ENCODE results near the gene GUCY1B1.

The GUCY1B1 gene

DNA sequence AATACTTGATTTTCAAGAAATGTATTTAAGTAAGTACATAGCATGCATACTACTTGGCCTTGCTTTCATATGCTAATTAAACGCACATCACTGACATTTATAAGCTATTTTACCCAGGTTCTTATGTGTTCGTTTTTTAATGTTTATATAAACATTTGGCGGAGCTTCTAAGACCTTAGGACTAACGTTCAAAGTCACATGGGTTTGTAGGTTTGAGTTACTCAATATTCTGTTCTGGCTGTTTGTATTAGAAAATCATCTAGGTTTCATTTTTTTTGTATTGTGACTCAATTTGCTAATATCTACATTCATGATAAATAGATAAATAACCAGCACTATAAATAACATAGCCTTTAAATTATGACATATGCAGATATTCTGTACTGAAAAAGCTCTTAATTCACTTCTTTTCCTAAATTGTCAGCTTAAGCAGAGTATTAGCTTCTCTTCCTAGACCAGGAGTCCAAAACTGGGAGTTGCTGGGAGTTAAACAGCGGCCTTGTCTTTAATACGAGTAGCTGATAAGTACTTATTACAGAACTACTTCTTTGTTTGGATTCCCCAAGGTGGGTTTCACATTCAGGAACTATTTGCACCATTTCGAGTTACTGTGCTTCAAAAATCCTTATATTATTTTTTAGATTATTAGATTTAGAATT lies 42.0 kb downstream of the GUCY1B1 start:
- DNase-seq, result no peak

DNA sequence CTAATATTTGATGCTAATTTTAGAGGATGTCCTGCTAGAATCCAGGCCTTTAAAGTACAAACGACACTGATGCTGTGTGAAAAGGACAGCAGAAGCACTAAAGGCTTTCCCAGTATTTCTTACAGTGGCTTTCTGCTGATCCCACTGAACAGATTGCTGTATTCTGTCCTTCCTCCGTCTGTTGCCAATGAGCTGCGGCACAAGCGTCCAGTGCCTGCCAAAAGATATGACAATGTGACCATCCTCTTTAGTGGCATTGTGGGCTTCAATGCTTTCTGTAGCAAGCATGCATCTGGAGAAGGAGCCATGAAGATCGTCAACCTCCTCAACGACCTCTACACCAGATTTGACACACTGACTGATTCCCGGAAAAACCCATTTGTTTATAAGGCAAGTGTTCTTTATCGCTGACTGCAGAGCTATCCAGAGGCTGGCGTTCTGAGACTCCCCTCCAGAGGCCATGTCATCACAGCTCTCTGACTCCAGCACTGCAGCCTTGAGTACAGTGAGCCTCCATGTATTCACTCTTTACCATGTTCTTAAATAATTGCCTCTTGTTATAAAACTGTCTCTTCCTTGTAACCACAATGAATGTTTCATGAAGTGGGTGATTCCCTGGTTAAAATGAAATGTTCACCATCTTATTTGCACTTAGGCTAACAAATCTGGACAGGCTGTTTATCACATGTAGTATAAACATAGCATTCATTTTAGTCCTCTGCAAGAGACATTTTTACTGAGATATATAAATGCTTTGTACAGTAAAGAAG lies 43.6 kb downstream of the GUCY1B1 start:
- DNase-seq, result no peak

DNA sequence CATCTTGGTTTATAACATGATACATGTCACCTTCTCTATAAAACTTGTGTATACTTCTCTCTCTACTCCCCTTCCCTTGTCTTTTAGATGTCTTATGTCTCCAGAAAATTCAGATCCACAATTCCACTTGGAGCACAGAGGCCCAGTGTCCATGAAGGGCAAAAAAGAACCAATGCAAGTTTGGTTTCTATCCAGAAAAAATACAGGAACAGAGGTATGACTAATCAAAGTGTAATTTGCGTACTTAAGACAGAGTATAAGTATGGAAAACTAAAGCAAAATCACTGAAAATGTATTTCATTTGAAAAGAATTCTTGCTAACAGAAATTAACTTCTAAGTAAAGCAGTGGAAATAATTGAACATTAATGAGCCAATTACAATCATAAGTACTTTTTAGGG lies 46.2 kb downstream of the GUCY1B1 start:
- no peak for DNase-seq

DNA sequence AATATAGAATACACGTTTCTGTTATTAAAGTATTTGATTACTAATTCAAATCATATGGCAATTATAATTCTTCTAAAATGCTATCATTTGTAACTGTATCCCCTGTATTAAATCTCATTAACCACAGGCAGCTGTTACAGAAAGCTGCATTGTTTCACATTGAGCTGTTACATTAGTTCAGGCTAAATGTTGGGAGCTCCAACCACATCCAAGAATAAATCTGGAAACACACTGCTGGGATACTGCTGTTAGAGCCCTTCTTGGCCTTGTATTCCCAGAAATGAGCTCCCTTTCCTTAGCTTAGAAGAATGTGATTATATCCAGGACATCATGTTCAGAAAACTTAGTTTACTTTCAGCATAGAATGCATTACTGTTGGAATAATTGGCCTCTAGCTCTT lies 48.2 kb downstream of the GUCY1B1 start:
- DNase-seq, result no peak

DNA sequence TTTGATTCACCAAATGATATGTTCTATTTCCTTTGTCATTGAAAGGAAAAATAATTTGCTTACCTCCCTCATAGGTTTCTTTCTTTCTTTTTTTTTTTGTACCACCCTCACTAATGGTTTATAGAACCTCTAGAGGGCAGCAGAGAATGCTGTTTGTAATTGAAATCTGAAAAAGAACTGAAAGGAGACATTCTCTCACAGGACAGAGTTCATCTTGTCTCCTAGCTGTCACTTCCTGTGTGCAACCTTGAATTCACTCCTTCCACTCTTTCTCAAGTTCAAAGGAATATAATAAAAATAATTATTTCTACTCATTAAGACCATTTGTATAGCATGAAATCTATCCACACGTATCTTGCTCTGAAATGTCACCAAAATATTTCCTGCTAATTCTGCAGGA lies 51.0 kb downstream of the GUCY1B1 start:
- DNase-seq, result no peak

DNA sequence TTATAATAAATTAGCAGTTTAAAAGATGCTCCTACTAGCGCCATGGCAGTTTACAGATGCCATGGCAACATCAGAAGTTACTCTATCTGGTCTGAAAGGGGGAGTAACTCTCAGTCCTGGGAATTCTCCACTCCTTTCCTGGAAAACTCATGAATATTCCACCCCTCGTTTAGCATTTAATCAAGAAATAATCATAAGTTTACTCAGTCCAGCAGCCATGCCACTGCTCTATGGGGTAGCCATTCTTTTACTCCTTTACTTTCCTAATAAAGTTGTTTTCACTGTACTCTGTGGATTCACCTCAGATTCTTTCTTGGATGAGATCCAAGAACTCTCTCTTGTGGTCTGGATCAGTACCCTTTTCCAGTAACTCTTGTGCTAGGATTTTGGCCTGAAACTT lies 52.3 kb downstream of the GUCY1B1 start:
- no peak for DNase-seq

DNA sequence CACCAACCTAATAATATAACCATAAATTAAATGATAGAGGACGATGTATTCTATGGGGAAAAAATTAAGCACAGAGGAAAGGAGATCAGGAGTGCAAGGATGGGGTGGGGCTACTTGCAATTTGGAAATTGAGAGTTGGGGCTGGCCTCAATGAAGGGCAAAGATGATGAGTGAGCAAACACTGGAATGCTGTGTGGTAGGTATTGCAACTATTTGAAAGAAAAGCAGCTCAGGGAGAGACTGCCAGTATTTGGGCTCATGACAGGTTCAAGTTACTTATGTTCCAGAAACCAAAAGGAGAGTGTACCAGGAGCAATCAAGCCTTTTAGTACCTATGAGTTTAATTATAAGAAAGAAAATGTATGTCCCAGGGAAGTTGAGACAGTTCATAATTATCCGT lies 59.8 kb downstream of the GUCY1B1 start:
- DNase-seq, result no peak

DNA sequence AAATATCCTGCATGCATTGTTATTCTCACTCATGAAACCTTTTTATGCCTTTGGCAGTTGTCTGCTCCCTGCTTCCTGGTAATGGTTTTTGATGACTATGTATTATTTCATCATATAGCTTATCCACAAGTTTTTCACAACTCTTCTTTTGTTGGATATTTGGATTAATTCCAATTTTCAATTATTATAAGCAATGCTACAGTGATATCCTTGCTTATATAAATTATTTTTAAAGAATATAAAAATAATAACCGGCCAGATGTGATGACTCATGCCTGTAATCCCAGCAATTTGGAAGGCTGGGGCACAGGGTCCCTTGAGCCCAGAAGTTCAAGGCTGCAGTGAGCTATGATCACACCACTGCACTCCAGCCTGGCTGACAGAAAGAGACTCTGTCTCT lies 60.2 kb downstream of the GUCY1B1 start:
- no peak for DNase-seq

DNA sequence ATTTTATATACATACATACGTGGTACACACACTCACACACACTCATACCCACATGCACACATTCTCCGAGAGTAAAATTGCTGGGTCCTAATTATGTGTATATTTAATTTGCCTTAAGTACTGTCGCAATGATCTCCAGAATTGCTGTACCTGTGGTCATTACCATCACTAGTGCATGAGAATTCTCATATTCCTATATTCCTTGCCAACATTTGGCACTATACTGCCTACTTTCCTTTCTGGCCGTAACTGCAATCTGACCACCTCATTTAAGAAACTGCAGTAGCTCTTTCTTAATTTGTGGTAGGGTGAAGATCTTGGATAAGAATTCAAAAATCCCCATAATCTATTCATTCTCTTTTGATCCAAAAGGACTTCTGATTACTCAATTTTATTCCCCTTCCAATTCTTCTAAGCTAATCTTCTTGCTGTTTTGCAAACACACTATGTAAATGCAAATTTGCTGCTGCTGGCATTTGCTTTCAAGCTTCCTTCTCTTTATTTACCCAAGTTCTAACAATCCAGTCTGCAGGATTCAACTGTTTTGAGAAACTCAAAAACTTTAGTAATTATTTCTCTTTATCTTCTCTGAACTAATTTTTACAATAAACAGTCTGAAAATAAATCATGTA lies 62.2 kb downstream of the GUCY1B1 start:
- DNase-seq, result no peak

DNA sequence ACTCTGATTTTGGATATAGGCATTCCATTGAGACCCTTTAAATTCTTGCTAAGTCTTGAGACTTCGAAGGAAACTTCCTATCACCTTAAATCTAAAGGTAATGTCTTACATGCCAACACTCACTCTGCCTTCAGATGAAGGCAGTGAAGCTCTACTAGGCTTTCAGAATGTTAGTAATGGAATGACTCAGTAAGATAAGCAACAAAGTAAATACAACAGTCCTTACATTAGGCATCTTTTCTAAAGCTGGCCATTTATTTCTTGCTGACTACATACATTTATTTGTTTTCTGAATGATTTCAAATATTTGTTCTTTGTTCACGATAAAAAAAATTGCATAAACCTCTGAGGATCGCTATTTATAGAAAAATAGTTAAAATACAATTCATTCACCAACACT lies 63.8 kb downstream of the GUCY1B1 start:
- no peak for DNase-seq

DNA sequence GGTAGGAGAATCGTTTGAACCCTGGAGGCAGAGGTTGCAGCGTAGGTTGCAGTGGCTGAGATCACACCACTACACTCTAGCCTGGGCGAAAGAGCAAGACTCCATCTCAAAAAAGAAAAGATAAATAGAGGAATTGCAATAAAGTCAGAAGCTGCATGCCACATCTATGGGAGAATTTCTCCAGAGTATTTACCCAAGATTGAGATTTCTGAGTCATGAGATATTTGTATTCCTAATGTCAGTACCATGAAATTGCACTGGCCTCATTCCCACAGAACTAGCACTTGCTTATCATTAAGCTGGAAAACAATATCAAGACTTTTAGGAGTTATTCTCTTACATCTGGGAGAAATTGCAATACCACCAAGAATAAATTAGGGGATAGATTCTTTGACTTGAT lies 69.8 kb downstream of the GUCY1B1 start:
- DNase-seq, result no peak

DNA sequence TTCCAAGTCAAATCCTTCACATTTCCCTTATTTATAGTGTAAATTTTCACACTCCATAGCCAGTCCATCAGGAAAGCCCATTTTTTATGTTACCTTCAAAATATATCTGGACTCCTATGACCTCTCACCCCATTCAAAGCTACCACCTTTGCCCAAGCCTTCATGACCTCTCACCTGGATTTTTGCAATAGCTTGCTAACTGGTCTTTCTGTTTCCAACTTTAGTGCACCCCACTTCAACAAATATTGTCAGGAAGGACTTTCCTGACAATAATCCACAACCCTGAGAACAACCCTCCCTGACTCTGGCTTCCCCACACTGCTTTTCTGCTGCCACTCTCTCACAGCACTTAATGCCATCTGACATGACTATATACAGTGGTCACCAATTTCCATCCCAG lies 73.8 kb downstream of the GUCY1B1 start:
- DNase-seq, result no peak

DNA sequence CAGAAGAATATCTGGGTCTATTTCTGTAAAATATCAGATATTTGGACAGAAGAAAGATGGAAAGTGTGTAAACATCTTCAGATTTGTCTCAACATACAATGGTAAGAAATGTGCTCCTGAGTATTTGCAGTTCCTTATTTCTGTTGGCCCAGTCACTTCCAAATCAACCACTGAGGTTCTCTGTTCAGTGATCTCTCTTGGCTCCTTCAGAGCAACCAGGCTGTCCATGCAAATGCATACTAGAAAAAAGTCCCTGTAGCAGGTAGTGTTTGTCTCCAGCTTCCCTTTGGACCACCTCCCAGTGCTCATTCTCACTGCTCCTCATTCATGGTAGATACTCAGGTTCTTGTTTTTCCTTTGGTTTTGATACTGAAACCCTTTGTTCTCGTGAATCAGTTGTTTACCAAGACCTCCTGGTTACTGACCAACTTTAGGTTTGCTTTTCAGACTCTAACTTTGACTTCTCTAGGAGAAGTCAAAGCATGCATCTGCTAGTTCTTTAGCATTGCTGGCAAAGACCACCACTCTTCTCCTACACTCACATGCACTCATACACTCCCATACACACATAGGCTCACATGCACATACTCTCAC lies 78.5 kb downstream of the GUCY1B1 start:
- no peak for DNase-seq

DNA sequence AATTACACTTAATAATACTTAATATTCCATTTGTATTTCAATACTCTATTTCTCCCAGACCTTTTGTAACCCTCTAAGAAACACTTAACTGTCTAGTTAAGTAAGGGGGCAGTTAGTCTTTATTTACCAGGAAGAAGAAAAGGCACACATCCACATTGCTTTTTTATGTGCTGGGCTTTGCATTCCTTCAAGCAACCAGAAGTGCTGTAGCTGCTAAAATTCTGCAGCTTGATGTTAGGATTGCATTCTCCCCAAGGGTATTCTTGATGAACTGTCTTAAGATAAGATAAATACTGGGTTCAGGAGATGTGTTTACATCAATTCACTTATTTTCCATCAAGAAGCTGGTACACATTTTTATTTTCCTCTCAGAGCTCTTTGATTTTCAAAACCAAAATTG lies 83.3 kb downstream of the GUCY1B1 start:
- no peak for DNase-seq

DNA sequence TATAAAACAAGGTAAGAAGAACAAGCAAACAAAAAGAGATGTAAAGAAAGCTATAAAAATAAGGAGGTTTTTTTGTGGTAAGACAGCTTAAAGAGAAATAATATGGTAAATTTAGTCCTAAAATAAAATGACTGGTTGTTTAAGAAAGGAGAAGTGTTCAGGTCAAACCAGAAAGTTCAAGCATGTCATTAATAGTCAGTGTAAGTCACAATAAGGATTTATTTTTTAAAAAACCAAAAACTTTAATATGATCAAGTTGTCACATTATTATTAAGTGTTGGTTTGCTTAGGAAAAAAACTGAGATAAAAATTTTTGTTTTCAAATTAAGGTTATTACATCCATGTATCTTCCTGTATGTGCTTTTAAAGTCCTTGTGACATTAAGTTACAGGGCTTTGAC lies 88.1 kb downstream of the GUCY1B1 start:
- DNase-seq, result no peak

DNA sequence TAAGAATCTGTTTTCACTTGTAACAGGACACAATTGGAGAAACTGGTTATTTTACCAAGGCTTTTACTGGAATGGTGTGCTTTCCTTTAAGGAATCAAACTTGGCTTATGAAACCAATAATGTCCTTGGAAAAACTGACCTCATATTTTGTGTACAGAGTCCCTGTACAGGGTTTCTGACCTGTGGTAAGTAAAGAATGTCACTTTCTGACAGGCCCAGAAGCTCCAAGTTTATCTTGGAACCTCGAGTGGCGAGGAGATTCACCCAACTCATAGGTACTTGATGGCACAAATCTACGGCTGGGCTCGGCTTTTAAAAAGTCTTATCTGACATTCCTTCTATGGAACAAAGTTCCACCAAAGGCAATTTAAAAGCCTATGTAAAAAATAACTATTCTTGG lies 90.2 kb downstream of the GUCY1B1 start:
- no peak for DNase-seq

DNA sequence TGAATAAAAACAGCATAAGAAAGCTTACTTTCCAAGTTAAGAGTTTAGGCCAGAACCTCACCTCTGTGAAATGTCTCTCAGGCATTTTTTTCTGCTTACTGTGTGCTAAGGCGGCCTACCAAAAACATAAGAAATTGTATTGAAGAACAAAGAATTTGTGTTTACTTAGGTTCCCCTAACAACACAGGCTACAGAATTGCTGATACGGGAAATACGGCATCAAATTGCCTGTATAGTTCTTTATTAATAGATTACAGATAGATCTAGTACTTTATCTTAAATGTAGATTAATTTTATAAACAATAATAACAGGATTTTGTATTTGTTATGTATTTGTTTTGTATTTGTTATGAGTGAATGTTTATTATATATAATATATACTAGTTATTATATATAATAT lies 94.4 kb downstream of the GUCY1B1 start:
- DNase-seq, result no peak

DNA sequence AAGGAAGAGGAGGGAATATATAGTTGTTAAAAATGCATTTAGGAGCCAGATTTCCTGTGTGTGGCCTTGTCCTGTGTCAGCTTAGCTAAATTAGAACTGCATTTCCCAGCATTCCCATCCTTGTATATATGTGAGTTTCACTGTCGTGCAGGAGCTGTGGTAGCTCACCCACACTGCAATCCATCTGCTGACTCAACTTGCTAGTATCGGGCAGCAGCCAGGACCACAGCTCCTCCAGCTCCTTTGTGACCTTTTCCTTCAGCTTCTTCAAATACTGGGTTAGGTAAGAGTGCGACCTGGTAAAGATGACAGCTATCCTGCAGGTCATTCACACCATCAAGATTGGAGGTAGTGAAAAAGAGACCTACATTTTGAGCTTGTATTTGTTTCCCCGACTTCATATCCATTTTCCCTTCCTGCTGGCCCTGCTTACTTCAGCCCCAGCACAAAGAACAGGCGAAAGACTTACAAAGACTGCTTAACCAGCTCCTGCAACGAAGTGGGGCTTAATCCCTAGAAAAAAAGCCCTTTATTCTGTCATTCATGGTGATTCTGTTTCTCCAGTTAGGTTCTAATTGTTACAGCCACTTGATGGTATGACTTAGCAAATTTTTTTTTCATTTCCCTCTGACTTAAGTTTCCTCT lies 95.9 kb downstream of the GUCY1B1 start:
- no peak for DNase-seq

DNA sequence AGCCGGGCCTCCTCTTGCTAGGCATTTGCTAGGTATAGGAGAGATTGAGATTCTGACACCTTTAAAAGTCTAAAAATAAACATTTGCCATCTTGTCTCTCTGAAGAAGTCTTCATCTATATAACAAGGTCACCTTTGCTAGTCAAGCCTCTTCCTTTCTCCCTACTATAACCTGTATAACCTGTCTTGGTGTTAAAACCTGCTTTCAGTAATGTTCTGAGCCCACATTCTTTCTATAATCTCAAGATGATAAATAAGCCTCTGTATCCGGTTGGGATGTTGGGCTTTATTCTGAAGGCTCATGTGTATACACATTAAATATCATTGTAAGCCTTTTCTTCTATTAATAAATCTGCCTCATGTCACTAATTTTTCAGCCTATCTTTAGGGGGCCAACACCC lies 97.1 kb downstream of the GUCY1B1 start:
- no peak for DNase-seq
